ENCODE data around the gene DRICH1.

GRCh38 chr22:23603266-23603665 is 28.9 kb downstream of the DRICH1 start:
- TF ChIP-seq CTCF (conservative IDR thresholded peaks at IDR 0.05; ENCODE audit: low read depth, low read length) = no peak
- TF ChIP-seq EZH2 (IDR thresholded peaks at IDR 0.05; ENCODE audit: low read length, unreplicated experiment) = no peak

Measured in PC-3 (cell line).